Uterus (tissue), 2 donors: Measurements from ENCODE around the gene CH25H.

Source experiments
- POLR2A ChIP-seq, 2 donors: fragments of 450-650 bp; IDR thresholded peaks; one replicate each; pipeline ENCODE4 v1.6.1; 2016; ENCODE audit warnings: antibody characterized with exemption in 2 of 2, mild to moderate bottlenecking in 1 of 2, moderate library complexity in 1 of 2
- TF ChIP-seq, protein P1 (sequence below), 4 experiments: fragments of 200-600 bp in 2 of 4; fragments of 450-650 bp in 2 of 4; sonication (generic) in 2 of 4; IDR thresholded peaks; one replicate each; pipeline ENCODE4 v1.5.1; 2016 to 2019; ENCODE audit warnings: antibody characterized with exemption in 4 of 4, mild to moderate bottlenecking in 2 of 4, moderate library complexity in 1 of 4

DNA sequence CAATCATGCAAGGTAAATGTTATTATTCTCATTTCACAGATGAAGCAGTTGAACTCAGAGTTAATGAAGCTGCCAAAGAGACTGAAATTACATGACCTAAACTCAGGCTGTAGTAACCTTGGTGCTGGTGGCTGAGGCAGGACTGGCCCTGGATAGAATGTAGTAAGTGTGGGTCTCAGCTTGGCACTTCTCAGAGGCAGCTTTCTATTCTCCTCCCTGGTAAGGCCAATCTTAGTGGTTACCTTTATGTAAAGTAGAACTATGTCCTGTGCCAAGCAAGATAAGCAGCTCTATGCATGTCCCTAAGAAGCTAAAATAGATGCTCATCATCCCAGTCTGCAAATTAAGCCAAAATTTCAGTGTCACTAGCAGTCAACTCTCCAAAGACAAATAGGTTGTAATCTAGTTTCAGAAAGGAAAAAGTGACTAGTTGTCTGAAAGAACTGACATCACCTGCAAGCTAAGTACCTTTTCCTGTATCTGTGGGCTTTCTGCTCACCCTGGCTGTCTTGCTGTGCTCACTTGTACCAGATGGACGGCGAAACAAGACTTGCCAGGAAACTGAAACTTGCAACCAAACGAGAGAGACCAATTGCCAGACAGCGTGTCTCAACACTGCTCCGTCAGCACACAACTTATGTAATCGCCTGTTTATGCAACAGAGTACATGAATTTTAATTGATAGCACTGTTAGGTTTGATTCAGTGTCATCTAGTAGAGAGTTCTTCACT lies 43.7 kb downstream of the CH25H start:
- no peak for TF ChIP-seq POLR2A (IDR thresholded peaks at IDR 0.05)
- TF ChIP-seq, protein P1, sequence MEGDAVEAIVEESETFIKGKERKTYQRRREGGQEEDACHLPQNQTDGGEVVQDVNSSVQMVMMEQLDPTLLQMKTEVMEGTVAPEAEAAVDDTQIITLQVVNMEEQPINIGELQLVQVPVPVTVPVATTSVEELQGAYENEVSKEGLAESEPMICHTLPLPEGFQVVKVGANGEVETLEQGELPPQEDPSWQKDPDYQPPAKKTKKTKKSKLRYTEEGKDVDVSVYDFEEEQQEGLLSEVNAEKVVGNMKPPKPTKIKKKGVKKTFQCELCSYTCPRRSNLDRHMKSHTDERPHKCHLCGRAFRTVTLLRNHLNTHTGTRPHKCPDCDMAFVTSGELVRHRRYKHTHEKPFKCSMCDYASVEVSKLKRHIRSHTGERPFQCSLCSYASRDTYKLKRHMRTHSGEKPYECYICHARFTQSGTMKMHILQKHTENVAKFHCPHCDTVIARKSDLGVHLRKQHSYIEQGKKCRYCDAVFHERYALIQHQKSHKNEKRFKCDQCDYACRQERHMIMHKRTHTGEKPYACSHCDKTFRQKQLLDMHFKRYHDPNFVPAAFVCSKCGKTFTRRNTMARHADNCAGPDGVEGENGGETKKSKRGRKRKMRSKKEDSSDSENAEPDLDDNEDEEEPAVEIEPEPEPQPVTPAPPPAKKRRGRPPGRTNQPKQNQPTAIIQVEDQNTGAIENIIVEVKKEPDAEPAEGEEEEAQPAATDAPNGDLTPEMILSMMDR (IDR thresholded peaks at IDR 0.05) = no peak
